ENCODE data around the gene IQCM.
A peak's percentile ranks its signal among the peaks of the same experiment; 100 is the strongest.
"Not testable (repeated sequence)": the region's sequence is repeated elsewhere in the genome, so short reads cannot be mapped to it uniquely, and the experiment has no call there.

The IQCM gene

DNA sequence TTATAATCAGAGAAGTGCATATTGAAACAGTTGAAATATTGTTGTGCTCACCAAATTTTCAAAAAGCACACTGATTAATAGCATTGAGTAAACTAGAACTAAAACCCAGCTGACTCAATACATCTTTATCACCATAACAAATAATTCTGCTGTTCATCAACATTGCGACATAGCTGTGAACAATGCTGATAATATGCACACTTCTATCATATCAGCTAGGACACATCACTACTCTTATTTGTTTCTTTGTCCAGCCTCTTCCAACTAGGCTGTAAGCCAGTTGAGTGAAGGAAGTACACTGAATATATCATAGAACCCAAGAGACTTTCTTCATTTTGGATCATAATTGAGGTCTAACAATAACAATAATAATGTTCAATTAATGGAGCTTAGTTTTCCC is 349.7 kb downstream of the IQCM start:
- no peak for ATAC-seq
- DNase-seq: no peak

DNA sequence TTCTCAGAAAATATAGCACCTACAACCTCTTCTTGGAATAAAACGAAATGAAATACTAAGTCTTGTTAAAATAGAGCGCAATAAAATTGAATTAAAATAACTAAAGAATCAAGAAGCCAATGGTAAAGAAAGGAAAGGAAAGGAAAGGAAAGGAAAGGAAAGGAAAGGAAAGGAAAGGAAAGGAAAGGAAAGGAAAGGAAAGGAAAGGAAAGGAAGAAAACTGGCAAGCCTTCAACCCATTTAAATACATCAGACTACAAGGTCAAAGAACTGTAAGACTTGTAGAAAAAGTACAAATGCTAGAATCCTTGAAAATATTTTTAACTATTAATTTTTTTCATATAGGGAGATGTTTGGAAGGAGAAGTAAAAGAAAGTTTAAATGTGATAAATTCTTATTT is 372.1 kb downstream of the IQCM start:
- DNase-seq (no peak), ATAC-seq (no peak)

DNA sequence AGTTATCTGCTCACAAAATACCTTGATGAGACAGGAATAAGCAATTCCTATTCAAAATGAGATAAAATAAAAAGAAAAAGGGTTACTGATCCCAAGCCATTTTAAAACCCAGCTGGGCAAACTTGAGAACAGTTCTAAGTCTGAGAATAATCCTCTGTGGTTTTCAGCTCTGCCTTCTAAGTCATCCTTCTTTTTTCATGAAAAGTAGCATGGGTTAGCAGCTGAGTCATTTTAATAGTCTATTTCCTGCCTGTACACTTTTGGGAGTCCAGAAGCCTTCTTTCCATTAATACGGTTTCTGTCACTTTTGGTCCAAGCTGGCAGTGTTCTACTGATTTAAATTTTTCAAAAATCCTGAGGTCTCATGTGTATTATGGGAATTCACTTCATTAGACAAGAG is 374.3 kb downstream of the IQCM start:
- no peak for DNase-seq
- no peak for ATAC-seq

DNA sequence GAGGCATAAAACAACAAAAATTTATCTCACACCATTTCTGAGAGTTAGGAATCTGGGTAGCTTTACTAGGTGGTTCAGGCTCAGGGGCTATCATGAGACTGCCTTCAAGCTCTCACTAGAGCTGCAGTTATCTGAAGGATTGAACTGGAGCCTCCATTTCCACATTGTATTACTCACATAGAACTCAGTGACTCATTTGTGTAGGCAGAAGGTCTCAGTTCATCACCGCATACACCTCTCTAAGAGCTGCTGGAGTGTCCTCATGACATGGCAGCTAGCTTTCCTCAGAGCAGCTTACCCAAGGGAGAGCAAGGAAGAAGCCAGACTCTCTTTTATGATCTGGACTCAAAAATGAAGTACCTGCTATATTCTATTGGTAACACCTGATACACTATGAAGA is 389.2 kb downstream of the IQCM start:
- DNase-seq: no peak
- ATAC-seq: no peak

DNA sequence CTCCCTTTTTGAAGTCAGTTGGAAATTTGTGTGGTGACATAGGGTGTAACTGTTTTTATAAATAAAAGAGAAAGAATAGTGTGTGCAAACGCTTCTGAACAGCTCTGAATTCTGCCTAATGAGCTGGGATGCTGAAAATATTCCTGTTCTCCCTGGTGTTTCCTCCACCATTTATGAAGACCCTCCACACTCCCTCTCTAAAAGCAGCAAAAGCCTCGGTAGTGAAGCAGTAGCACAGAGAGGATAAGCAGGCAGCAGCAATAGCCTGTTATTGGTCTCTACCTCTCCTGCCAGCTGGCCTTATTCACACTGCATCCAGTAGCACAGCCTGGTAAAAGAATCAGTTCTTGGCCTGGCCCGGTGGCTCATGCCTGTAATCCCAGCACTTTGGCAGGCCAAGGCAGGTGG is 406.1 kb downstream of the IQCM start:
- ATAC-seq (no peak), DNase-seq (no peak)

DNA sequence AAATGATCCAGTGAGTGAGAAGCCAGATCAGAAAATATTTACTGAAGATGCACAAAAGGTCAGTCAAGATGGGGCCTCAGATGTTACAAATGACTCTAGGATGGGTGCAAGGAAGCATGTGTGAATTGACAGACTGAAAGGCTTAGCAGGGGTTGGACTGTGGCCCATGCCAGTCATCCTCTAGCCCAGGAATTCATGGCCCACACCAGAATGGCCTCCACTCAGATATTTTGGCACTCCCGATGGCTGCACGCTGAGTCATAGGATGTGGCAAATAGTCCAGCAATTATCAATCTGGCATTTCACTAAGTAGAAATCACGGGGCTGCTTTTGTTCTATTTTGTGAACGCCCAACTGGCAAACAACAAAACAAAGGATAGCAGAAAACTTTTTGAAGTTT is 406.5 kb downstream of the IQCM start:
- DNase-seq (no peak), ATAC-seq (no peak)

DNA sequence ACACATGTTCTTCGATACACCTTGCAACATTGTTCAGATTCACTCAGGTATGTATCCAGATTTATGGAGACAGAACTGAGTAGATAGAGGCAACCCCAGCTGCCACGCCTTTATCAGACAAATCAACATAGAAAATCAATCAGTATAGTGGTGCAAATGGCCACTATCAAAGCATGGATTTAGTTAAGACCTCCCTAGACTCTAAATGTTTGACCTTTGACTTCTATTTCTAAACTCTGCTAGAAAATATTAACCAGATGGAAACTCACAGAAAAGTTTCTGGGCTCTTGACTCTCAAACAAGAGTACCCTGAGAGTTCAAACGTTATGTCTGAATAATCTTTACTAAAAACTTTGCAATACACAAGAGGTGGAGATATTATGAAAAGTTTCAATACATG is 411.5 kb downstream of the IQCM start:
- DNase-seq: no peak
- ATAC-seq: no peak

DNA sequence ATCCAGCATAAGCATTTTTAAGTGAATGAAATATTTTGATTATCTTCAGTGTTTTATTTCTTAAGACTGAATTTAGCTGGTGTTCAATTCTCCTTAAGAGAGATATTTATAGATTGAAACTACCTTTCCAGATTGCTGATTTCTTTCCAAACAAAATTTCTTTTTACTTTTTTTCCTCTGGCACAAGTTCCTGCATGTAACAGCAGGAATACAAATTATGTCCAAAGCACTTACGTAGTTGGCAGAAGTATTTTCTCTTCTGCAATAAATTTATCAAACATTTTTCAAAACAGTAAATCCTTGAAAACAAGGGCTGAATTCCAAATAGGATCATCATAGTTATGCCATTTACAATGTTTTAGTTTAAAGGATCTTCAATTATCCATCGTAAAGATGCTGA is 412.6 kb downstream of the IQCM start:
- DNase-seq (no peak), ATAC-seq (no peak)

DNA sequence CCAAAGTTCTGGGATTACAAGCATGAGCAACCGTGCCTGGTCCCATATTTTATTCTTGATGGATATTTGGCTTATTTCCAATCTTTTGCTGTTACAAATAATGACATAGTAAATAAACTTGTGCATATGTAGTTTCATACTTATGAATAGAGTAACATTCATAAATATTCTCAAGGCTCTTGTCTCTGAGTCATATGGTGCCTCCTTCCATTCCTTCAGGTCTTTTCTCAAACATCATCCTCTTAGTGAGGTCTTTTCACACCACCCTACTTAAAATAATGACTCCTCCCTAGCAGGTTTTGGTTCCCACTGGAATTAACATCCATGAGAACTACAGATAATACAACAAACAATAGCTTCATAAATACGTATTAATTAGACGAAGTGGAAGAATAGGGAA is 416.6 kb downstream of the IQCM start:
- ATAC-seq (no peak), DNase-seq (no peak)

DNA sequence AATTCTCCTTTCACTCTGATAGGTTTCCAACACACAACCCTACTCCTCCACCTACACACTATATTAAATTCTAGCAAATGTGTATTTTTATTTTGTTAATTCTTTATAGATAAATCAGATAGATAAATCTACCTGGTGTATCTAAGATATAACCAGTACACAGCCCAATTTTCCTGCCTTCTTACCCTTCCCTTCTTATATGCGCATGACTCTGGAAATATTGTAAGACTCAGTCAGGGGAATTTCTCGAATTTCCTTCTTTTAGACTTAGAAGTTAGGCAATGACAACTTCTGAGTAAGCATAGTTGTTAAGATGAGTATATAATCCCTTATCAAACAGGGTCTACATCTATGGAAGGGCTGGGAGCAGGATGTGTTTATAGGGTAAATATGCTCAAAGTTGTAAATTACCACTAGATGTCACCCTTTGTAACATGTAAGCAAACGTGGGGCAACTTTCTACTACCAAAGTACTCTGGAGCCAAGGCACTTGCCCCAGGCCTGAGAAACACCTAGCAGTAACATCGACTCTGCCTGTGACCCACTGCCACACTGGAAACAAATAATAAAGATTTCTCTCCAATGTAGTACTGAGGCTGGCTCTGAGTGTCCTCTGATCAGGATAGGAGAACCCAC is 444.7 kb downstream of the IQCM start:
- ATAC-seq (peak; percentile 32), DNase-seq (no peak)

DNA sequence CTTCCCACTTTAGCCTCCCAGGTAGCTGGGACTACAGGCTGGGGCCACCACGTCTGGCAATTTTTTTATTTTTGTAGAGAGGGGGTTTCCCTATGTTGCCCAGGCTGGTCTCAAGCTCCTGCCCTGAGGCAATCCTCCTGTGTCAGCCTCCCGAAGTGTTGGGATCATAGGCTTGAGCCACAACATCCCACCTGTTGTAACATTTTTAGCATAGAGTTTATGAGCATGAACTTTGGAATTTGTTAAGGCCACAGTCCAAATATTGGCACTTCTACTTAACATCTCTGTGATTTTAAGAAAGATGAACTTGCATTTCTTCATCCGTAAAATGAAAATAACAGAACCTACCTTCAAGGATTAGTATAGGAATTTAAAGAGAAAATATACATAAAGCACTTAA is 445.6 kb downstream of the IQCM start:
- ATAC-seq: no peak
- no peak for DNase-seq

DNA sequence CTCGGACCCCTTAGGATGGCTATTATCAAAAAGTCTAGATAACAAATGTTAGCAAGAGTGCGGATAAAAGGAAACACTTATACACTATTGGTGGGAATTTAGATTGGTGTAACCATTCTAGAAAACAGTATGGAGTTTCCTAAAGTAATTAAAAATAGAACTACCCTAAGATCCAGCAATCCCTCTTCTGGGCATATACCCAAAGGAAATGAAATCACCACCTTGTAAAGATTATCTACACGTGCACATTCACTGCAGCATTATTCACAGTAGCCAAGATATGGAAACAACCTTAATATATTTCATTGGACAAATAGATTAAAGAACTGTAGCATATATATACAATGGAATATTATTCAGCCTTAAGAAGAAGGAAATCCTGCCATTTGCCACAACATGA is 462.4 kb downstream of the IQCM start:
- no peak for DNase-seq
- ATAC-seq: no peak

DNA sequence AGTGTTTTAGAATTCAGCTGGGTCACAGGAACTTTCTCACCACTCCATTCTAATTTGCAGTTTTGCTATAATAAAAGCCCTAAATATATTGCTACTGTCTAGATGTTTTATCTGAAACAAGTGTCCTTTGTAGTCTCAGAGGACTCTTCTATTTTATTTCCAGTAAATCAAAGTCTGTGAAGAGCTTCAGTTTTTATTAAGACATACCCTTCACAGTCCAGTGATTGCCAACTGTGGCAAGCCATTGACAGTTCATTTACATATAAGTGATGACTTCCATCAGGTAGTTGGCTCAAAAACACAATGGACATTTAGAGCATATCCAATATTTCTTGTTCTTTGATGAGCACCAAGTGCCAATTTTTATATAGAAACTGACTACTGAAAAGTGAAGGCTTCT is 466.1 kb downstream of the IQCM start:
- DNase-seq: no peak
- ATAC-seq: no peak

DNA sequence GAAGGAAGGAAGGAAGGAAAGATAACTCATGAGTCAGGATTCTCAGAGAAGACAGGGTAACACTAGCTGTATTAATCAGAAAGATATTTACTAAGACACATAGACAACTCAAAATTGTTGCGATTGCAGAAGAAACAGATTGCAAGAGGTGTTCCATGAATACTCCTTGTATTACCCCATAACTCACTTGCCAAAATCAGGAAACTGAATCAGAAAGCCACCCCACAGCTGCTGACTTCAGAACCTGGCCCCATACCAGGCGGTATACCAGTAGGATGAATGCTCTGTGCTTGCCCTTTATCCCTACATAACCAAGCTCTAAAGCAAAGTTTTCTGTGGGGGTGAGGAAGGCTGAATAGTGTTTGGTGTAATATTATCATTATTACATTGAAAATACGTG is 468.5 kb downstream of the IQCM start:
- no peak for ATAC-seq
- DNase-seq: no peak

DNA sequence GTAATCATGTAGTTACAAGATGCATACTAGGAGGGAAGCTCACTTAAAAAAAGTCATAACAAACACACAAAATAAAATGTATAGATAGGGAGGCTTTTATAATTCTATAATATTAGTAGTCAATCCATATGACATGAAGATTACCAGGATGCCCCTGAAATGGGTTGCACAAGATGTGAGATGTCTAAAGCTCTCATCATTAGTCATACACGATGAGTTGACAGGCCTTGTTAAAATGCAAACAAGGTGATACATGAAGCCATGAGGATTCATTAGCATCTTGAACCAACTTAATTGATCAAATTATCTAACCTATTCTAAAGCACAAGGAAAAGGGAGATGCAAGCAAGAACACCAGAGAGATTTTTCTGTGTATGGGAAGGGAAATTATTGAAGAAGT is 470.2 kb downstream of the IQCM start:
- DNase-seq: no peak

DNA sequence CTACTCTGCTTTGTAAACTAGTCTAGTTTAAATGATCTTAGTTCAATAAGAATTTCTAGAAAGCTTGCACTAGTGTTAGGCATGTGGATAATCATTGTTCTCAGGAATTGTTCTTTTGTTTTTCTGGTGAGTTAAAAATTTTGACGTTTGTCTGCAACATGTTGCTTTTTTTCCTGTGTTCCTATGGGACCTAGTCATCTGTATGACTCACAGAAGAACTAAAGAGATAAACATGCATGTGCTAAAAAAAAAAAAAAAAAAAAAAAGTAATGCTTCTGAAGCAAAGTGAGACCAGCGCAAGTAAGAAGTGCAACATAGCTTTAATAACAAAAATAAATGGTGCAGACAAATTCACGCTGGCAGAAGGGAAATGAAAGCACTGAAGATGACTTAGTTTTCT is 471.2 kb downstream of the IQCM start:
- DNase-seq: no peak
- no peak for ATAC-seq

More for the DNA sequence above, 470.2 kb downstream of the IQCM start:
- ATAC-seq: no peak

DNA sequence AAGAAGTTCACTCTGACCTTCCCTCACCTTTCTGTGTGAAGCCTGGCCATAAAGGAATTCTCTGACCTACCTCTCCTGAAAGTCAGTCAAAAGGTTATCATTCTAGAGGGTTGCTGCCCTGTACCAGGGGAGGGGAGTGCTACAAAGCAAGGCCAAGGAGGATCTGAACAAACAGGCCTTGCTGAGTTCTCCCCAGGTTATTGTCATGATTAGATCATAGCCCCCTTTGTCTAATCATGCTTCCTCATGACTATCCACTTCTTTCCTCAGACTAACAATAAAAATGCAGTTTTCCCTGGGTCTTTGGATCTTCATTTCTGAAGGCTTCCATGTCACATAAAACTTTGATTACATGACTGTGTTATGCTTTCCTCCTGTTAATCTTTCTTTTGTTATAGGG is 472.0 kb downstream of the IQCM start:
- ATAC-seq (no peak), DNase-seq (no peak)

DNA sequence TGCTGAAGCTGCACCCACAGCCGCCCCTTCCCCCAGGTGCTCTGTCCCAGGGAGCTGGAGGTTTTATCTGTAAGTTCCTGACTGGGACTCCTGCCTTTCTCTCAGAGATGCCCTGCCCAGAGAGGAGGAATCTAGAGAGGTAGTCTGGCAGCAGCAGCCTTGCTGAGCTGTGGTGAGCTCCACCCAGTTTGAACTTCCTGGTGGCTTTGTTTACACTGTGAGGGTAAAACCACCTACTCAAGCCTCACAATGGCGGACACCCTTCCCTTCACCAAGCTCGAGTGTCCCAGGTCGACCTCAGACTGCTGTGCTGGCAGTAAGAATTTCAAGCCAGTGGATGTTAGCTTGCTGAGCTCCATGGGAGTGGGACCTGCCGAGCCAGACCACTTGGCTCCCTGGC is 474.5 kb downstream of the IQCM start:
- ATAC-seq, DNase-seq: not testable (repeated sequence)

DNA sequence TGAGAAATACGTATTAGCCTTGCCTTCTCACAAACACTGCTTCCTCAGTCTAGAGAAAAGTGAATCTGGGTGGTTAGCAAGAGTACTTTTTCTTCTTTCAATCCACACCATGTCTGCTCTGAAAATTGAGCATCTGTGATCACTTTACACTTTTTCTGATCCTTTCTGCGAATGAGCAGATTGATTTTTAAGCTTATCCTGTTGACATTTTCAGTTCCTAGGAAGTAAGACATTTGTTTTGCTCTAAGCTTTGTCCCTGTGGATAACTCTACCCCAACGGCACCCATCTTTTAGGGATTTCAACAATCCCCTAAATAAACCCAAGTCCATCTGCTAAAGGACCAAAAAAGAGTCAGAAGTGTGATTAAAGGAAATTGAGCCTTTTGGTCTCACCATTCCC is 487.5 kb downstream of the IQCM start:
- DNase-seq: no peak
- no peak for ATAC-seq

DNA sequence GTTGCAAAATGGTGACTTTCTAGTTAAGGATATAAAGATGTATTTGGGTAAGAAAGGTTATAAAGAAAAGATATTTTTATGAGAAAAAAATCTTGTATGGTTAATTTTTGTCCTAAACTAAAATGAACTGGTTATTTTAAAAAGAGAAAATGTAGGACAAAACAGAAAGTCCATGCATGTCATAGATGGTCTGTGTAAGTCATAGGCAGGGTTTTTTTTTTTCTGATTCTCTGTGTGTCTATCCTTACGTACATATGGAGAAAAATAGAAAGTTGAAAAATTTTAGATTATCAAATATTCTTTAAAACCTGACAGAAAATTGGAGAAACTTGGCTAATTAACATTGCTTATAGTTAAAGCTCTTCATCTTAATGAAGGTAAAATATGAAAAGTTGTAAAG is 493.4 kb downstream of the IQCM start:
- ATAC-seq (no peak), DNase-seq (no peak)

DNA sequence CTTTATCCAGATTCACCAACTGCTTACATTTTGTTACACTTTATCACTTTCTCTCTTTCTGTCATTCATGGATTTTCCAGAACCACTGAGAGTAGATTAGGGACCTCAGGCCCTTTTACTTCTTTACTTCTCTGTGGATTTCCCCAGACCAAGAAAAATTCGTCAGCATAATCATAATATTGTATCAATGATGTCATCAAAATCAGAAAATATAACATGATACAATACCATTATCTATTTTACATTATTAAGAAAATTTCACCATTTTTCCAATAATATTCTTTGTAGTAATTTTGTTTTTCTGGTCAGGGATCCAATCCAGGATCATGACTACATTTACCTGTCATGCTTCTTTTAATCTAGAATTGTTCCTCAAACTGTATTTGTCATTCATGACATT is 494.2 kb downstream of the IQCM start:
- ATAC-seq: no peak

DNA sequence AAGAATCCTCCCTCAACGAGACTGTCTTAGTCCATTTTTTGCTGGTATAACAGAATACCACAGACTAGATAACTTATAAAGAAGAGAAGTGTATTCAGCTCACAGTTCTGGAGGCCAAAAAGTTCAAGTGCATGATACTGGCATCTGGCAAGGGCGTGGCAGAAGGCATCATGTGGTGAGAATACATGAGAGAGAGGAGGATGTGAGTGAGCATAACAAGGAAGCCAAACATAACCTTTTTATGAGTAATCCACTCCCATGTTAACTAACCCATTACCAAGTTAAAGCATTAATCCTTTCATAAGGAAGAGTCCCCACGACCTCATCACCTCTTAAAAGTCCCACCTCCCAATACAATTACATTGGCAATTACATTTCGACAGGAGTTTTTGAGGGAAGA is 504.6 kb downstream of the IQCM start:
- ATAC-seq (no peak), DNase-seq (no peak)

More for the DNA sequence above, 494.2 kb downstream of the IQCM start:
- no peak for DNase-seq

DNA sequence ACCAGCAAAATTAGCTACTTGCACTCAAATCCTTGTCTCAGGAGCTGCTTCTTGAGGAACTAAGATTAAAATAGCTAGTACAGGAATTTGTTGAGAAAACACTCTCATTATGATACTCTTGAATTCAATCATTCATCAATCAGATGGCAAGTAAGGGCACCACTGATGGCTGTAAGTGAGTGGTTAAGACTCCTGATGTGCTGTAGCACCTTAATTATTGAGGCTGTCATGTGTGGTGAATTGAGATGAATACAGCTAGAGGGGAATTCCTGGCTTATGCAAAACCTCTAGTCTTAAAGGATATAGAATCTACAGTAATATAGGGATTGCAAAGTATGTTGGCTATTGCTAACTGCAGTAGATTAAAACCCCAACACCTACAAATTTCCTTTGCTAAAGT is 509.1 kb downstream of the IQCM start:
- ATAC-seq: no peak
- no peak for DNase-seq

Data from stimulated activated naive CD8-positive, alpha-beta T cell treated with anti-CD3 and anti-CD28 coated beads, Interleukin-15, Interleukin-2, amounts not matched to agents 100 U/mL and 50 U/mL, for 24 hours (primary cell).